Colonic mucosa (tissue), 4 donors: ENCODE measurements around the gene ZNF711. TPM values are rescaled to one million over a fixed set of nuclear protein-coding genes. Genes with fewer than 3 reads are reported as not detected.
"Not testable (repeated sequence)": the region's sequence is repeated elsewhere in the genome, so short reads cannot be mapped to it uniquely, and the experiment has no call there.

Experiments
- DNase-seq: peaks from one replicate; pipeline ENCODE4 v3.0.0-alpha.2; 2020
- H3K27ac ChIP-seq: fragments of 200-600 bp; one replicate; pipeline ENCODE4 v1.8.0; 2021
- H3K27me3 ChIP-seq: fragments of 200-600 bp; one replicate; pipeline ENCODE4 v1.8.0; 2021
- H3K36me3 ChIP-seq: fragments of 200-600 bp; one replicate; pipeline ENCODE4 v1.8.0; 2021
- H3K4me1 ChIP-seq: fragments of 200-600 bp; one replicate; pipeline ENCODE4 v1.8.0; 2021; ENCODE audit warnings: mild to moderate bottlenecking
- H3K4me3 ChIP-seq: fragments of 200-600 bp; one replicate; pipeline ENCODE4 v1.8.0; 2021
- H3K9ac ChIP-seq, 2 donors: one replicate each; pipeline ENCODE4 v1.7.0; 2013; ENCODE audit warnings: control low read depth in 2 of 2, low read depth in 2 of 2, low read length in 2 of 2
- H3K9me3 ChIP-seq: fragments of 200-600 bp; one replicate; pipeline ENCODE4 v1.8.0; 2021
- CTCF ChIP-seq: fragments of 200-600 bp; IDR thresholded peaks from one replicate; pipeline ENCODE4 v1.8.0; 2022; ENCODE audit warnings: antibody characterized with exemption, mild to moderate bottlenecking
- intact Hi-C: fragments of 100-400 bp; cut with DNase I; formaldehyde crosslinking; loops from one replicate; pipeline ENCODE4 v1.14.1; 2022
- total RNA-seq, 2 donors: library from RNA; stranded (reverse); fragmentation: NEBNext Ultra II Directional in 1 of 2; extraction: Animal tissue kit (Norgen Biotek cat#: 25700) in 1 of 2; gene quantifications; one replicate each; pipeline ENCODE4 v1.2.1, GENCODE V29; 2021
- donor health status: healthy.
- donor health status: DM: no; HTN: no; CAD: no.
- donor health status: DM: no; HTN: no; CAD: no.

ZNF711 gene
- total RNA-seq, 2 donors from 2014 or later: 1.0 to 2.0 TPM

GRCh38 chrX:85221361-85221760 lies 22.4 kb upstream of the ZNF711 start:
- no peak overlapping the region for H3K4me3 ChIP-seq
- no peak for TF ChIP-seq CTCF
- no peaks in the 10 kb centered on the region for H3K4me1 ChIP-seq
- no peak for DNase-seq
- intact Hi-C loops: no loop called here
- no peaks in the 10 kb centered on the region for H3K36me3 ChIP-seq
- no peaks in the 10 kb centered on the region for H3K27me3 ChIP-seq
- no peak overlapping the region for H3K27ac ChIP-seq
- H3K9ac ChIP-seq: no peak overlapping the region
- no peaks in the 10 kb centered on the region for H3K9me3 ChIP-seq

GRCh38 chrX:85223359-85223758 lies 20.4 kb upstream of the ZNF711 start:
- intact Hi-C loops: no loop called here
- Histone ChIP-seq H3K9ac (no peak overlapping the region), H3K36me3 (no peaks in the 10 kb centered on the region), H3K9me3 (no peaks in the 10 kb centered on the region), H3K4me1 (no peaks in the 10 kb centered on the region), H3K4me3 (no peak overlapping the region), H3K27me3 (no peaks in the 10 kb centered on the region), H3K27ac (no peak overlapping the region)
- DNase-seq: no peak
- TF ChIP-seq CTCF: no peak

- intact Hi-C loops: no loop called here
- no peak for DNase-seq
- Histone ChIP-seq H3K9me3 (no peaks in the 10 kb centered on the region), H3K4me1 (no peaks in the 10 kb centered on the region), H3K27me3 (no peaks in the 10 kb centered on the region), H3K36me3 (no peaks in the 10 kb centered on the region), H3K27ac (no peak overlapping the region), H3K9ac (no peak overlapping the region), H3K4me3 (no peak overlapping the region)
- TF ChIP-seq CTCF: no peak
Observed at GRCh38 chrX:85243155-85243554, 636 bp upstream of the ZNF711 start.

- no peaks in the 10 kb centered on the region for H3K9me3 ChIP-seq
- H3K27me3 ChIP-seq: no peaks in the 10 kb centered on the region
- no peak overlapping the region for H3K27ac ChIP-seq
- H3K36me3 ChIP-seq: no peaks in the 10 kb centered on the region
- peak overlapping the region; percentile 48 to 56 for H3K9ac ChIP-seq
- peak overlapping the region; percentile 36 for H3K4me3 ChIP-seq
- no peaks in the 10 kb centered on the region for H3K4me1 ChIP-seq
- TF ChIP-seq CTCF: no peak
- peak; percentile 24 for DNase-seq
- intact Hi-C loops: no loop called here
Observed at GRCh38 chrX:85244450-85245211, 840 bp downstream of the ZNF711 start.

- H3K27ac ChIP-seq, H3K4me1 ChIP-seq, H3K4me3 ChIP-seq, DNase-seq, intact Hi-C loops, H3K9me3 ChIP-seq, H3K9ac ChIP-seq, H3K27me3 ChIP-seq, H3K36me3 ChIP-seq: not testable (repeated sequence)
Observed at GRCh38 chrX:85285286-85285685, 41.5 kb downstream of the ZNF711 start.

- intact Hi-C loops: no loop called here
- TF ChIP-seq CTCF: no peak
- Histone ChIP-seq H3K27me3 (no peaks in the 10 kb centered on the region), H3K9ac (no peak overlapping the region), H3K36me3 (no peaks in the 10 kb centered on the region), H3K4me3 (no peak overlapping the region), H3K9me3 (no peaks in the 10 kb centered on the region), H3K27ac (no peak overlapping the region), H3K4me1 (no peaks in the 10 kb centered on the region)
- no peak for DNase-seq
Observed at GRCh38 chrX:85288992-85289723, 45.4 kb downstream of the ZNF711 start.
